ENCODE results near the gene EFNB1.

The EFNB1 gene

GRCh38 chrX:68831405-68832100 lies 2.7 kb downstream of the EFNB1 start:
- peak overlapping the region; percentile 86 for H3K9ac ChIP-seq (ENCODE audit: low read length)
- WGBS = 3% methylated on average over 5 of the region's 7 CpGs
- H3K27me3 ChIP-seq (ENCODE audit: control insufficient read depth in 1 of 2, insufficient read depth in 1 of 2, low read length in 2 of 2) = peaks cover 6 to 23% of the 10 kb centered on the region in 2 experiments
- H3K36me3 ChIP-seq (ENCODE audit: control insufficient read depth in 1 of 2, insufficient read depth in 2 of 2, low read depth in 1 of 2, low read length in 2 of 2) = no peaks in the 10 kb centered on the region
- no peak overlapping the region for H2BK120ac ChIP-seq (ENCODE audit: low read depth, low read length)
- H2BK5ac ChIP-seq (ENCODE audit: low read depth, low read length, poor library complexity, severe bottlenecking) = no peak overlapping the region
- H3K4me3 ChIP-seq (ENCODE audit: insufficient read depth in 1 of 2, low read depth in 1 of 2, low read length in 2 of 2) = peak overlapping the region; percentile 26 to 82
- no peak overlapping the region for H4K8ac ChIP-seq (ENCODE audit: low read length)
- H3K18ac ChIP-seq (ENCODE audit: low read depth in 1 of 2, low read length in 2 of 2) = peak overlapping the region; percentile 21 to 73
- H2BK12ac ChIP-seq (ENCODE audit: low read length in 2 of 2) = no peak overlapping the region
- no peak overlapping the region for H2AFZ ChIP-seq (ENCODE audit: low read depth, low read length)
- no peak overlapping the region for H3K4ac ChIP-seq (ENCODE audit: low read depth in 1 of 2, low read length in 2 of 2)
- peak overlapping the region; percentile 28 for H2BK15ac ChIP-seq (ENCODE audit: low read depth, poor library complexity, severe bottlenecking)
- peak; percentile 24 for DNase-seq
- no peak overlapping the region for H3K14ac ChIP-seq (ENCODE audit: low read length in 2 of 2)
- no peak overlapping the region for H3K23ac ChIP-seq (ENCODE audit: low read length in 2 of 2)
- peak overlapping the region; percentile 48 for H2AK5ac ChIP-seq (ENCODE audit: low read length, severe bottlenecking)
- peaks cover 14% of the 10 kb centered on the region for H3K79me1 ChIP-seq (replicated peaks; ENCODE audit: low read length, poor library complexity, severe bottlenecking)
- peak overlapping the region; percentile 35 for H3K27ac ChIP-seq (ENCODE audit: low read length, poor library complexity, severe bottlenecking)
- H3K4me1 ChIP-seq (ENCODE audit: control insufficient read depth, insufficient read depth, low read depth, low read length) = peaks cover 22% of the 10 kb centered on the region
- H4K91ac ChIP-seq (ENCODE audit: low read length) = no peak overlapping the region
- no peaks in the 10 kb centered on the region for H3K9me3 ChIP-seq (ENCODE audit: control insufficient read depth, low read length)
- peak overlapping the region; percentile 77 for H3K4me2 ChIP-seq (ENCODE audit: low read length, poor library complexity, severe bottlenecking)

- no peak overlapping the region for H2AK5ac ChIP-seq (ENCODE audit: low read length, severe bottlenecking)
- no peak overlapping the region for H2BK12ac ChIP-seq (ENCODE audit: low read length in 2 of 2)
- H3K18ac ChIP-seq (ENCODE audit: low read depth in 1 of 2, low read length in 2 of 2) = peak overlapping the region in 1 of 2 experiments; percentile 73
- H3K9me3 ChIP-seq (ENCODE audit: control insufficient read depth, low read length) = no peaks in the 10 kb centered on the region
- H3K27me3 ChIP-seq (ENCODE audit: control insufficient read depth in 1 of 2, insufficient read depth in 1 of 2, low read length in 2 of 2) = peaks cover 1 to 18% of the 10 kb centered on the region in 2 experiments
- no peak overlapping the region for H4K91ac ChIP-seq (ENCODE audit: low read length)
- H2AFZ ChIP-seq (ENCODE audit: low read depth, low read length) = no peak overlapping the region
- peak; percentile 81 for DNase-seq
- no peak overlapping the region for H2BK120ac ChIP-seq (ENCODE audit: low read depth, low read length)
- no peak overlapping the region for H2BK5ac ChIP-seq (ENCODE audit: low read depth, low read length, poor library complexity, severe bottlenecking)
- H2BK15ac ChIP-seq (ENCODE audit: low read depth, poor library complexity, severe bottlenecking) = no peak overlapping the region
- H3K23ac ChIP-seq (ENCODE audit: low read length in 2 of 2) = no peak overlapping the region
- H3K4me2 ChIP-seq (ENCODE audit: low read length, poor library complexity, severe bottlenecking) = peak overlapping the region; percentile 77
- H3K4me3 ChIP-seq (ENCODE audit: insufficient read depth in 1 of 2, low read depth in 1 of 2, low read length in 2 of 2) = peak overlapping the region; percentile 26 to 82
- no peaks in the 10 kb centered on the region for H3K36me3 ChIP-seq (ENCODE audit: control insufficient read depth in 1 of 2, insufficient read depth in 2 of 2, low read depth in 1 of 2, low read length in 2 of 2)
- peak overlapping the region; percentile 86 for H3K9ac ChIP-seq (ENCODE audit: low read length)
- peaks cover 22% of the 10 kb centered on the region for H3K4me1 ChIP-seq (ENCODE audit: control insufficient read depth, insufficient read depth, low read depth, low read length)
- no peak overlapping the region for H3K14ac ChIP-seq (ENCODE audit: low read length in 2 of 2)
- H3K27ac ChIP-seq (ENCODE audit: low read length, poor library complexity, severe bottlenecking) = peak overlapping the region; percentile 47
- H3K4ac ChIP-seq (ENCODE audit: low read depth in 1 of 2, low read length in 2 of 2) = no peak overlapping the region
- under 1% methylated on average over 11 of the region's 11 CpGs for WGBS
- H4K8ac ChIP-seq (ENCODE audit: low read length) = no peak overlapping the region
- peaks cover 14% of the 10 kb centered on the region for H3K79me1 ChIP-seq (replicated peaks; ENCODE audit: low read length, poor library complexity, severe bottlenecking)
These were observed 3.2 kb downstream of the EFNB1 start for GRCh38 chrX:68832101-68832416.

GRCh38 chrX:68832516-68833447 lies 4.0 kb downstream of the EFNB1 start:
- no peak overlapping the region for H2BK15ac ChIP-seq (ENCODE audit: low read depth, poor library complexity, severe bottlenecking)
- 52% methylated on average over 8 of the region's 12 CpGs for WGBS
- DNase-seq = no peak
- no peak overlapping the region for H3K14ac ChIP-seq (ENCODE audit: low read length in 2 of 2)
- H2AFZ ChIP-seq (ENCODE audit: low read depth, low read length) = no peak overlapping the region
- H3K27me3 ChIP-seq (ENCODE audit: control insufficient read depth in 1 of 2, insufficient read depth in 1 of 2, low read length in 2 of 2) = peaks cover 0 to 18% of the 10 kb centered on the region in 2 experiments
- no peak overlapping the region for H4K8ac ChIP-seq (ENCODE audit: low read length)
- H3K27ac ChIP-seq (ENCODE audit: low read length, poor library complexity, severe bottlenecking) = no peak overlapping the region
- H2BK12ac ChIP-seq (ENCODE audit: low read length in 2 of 2) = no peak overlapping the region
- no peak overlapping the region for H3K23ac ChIP-seq (ENCODE audit: low read length in 2 of 2)
- no peak overlapping the region for H2BK5ac ChIP-seq (ENCODE audit: low read depth, low read length, poor library complexity, severe bottlenecking)
- H2AK5ac ChIP-seq (ENCODE audit: low read length, severe bottlenecking) = no peak overlapping the region
- peak overlapping the region; percentile 77 for H3K4me2 ChIP-seq (ENCODE audit: low read length, poor library complexity, severe bottlenecking)
- H3K4me3 ChIP-seq (ENCODE audit: insufficient read depth in 1 of 2, low read depth in 1 of 2, low read length in 2 of 2) = peak overlapping the region in 1 of 2 experiments; percentile 53
- no peak overlapping the region for H2BK120ac ChIP-seq (ENCODE audit: low read depth, low read length)
- H3K36me3 ChIP-seq (ENCODE audit: control insufficient read depth in 1 of 2, insufficient read depth in 2 of 2, low read depth in 1 of 2, low read length in 2 of 2) = no peaks in the 10 kb centered on the region
- H3K4ac ChIP-seq (ENCODE audit: low read depth in 1 of 2, low read length in 2 of 2) = no peak overlapping the region
- no peak overlapping the region for H4K91ac ChIP-seq (ENCODE audit: low read length)
- H3K9me3 ChIP-seq (ENCODE audit: control insufficient read depth, low read length) = no peaks in the 10 kb centered on the region
- H3K9ac ChIP-seq (ENCODE audit: low read length) = peak overlapping the region; percentile 86
- H3K18ac ChIP-seq (ENCODE audit: low read depth in 1 of 2, low read length in 2 of 2) = peak overlapping the region in 1 of 2 experiments; percentile 52
- peaks cover 22% of the 10 kb centered on the region for H3K4me1 ChIP-seq (ENCODE audit: control insufficient read depth, insufficient read depth, low read depth, low read length)
- peaks cover 14% of the 10 kb centered on the region for H3K79me1 ChIP-seq (replicated peaks; ENCODE audit: low read length, poor library complexity, severe bottlenecking)

GRCh38 chrX:68833448-68833805 lies 4.6 kb downstream of the EFNB1 start:
- H3K27ac ChIP-seq (ENCODE audit: low read length, poor library complexity, severe bottlenecking) = no peak overlapping the region
- no peak overlapping the region for H3K18ac ChIP-seq (ENCODE audit: low read depth in 1 of 2, low read length in 2 of 2)
- peaks cover 0 to 18% of the 10 kb centered on the region in 2 experiments for H3K27me3 ChIP-seq (ENCODE audit: control insufficient read depth in 1 of 2, insufficient read depth in 1 of 2, low read length in 2 of 2)
- WGBS = 100% methylated on average over 4 of the region's 6 CpGs
- H3K79me1 ChIP-seq (replicated peaks; ENCODE audit: low read length, poor library complexity, severe bottlenecking) = peaks cover 16% of the 10 kb centered on the region
- H2BK15ac ChIP-seq (ENCODE audit: low read depth, poor library complexity, severe bottlenecking) = no peak overlapping the region
- H3K23ac ChIP-seq (ENCODE audit: low read length in 2 of 2) = no peak overlapping the region
- H2AK5ac ChIP-seq (ENCODE audit: low read length, severe bottlenecking) = no peak overlapping the region
- H4K8ac ChIP-seq (ENCODE audit: low read length) = no peak overlapping the region
- DNase-seq = no peak
- no peak overlapping the region for H2AFZ ChIP-seq (ENCODE audit: low read depth, low read length)
- no peak overlapping the region for H3K4ac ChIP-seq (ENCODE audit: low read depth in 1 of 2, low read length in 2 of 2)
- no peaks in the 10 kb centered on the region for H3K9me3 ChIP-seq (ENCODE audit: control insufficient read depth, low read length)
- no peak overlapping the region for H2BK5ac ChIP-seq (ENCODE audit: low read depth, low read length, poor library complexity, severe bottlenecking)
- no peak overlapping the region for H2BK120ac ChIP-seq (ENCODE audit: low read depth, low read length)
- no peak overlapping the region for H3K9ac ChIP-seq (ENCODE audit: low read length)
- no peak overlapping the region for H4K91ac ChIP-seq (ENCODE audit: low read length)
- H3K14ac ChIP-seq (ENCODE audit: low read length in 2 of 2) = no peak overlapping the region
- no peak overlapping the region for H3K4me3 ChIP-seq (ENCODE audit: insufficient read depth in 1 of 2, low read depth in 1 of 2, low read length in 2 of 2)
- H3K4me1 ChIP-seq (ENCODE audit: control insufficient read depth, insufficient read depth, low read depth, low read length) = peaks cover 20% of the 10 kb centered on the region
- peaks cover 0 to under 1% of the 10 kb centered on the region in 2 experiments for H3K36me3 ChIP-seq (ENCODE audit: control insufficient read depth in 1 of 2, insufficient read depth in 2 of 2, low read depth in 1 of 2, low read length in 2 of 2)
- no peak overlapping the region for H3K4me2 ChIP-seq (ENCODE audit: low read length, poor library complexity, severe bottlenecking)
- H2BK12ac ChIP-seq (ENCODE audit: low read length in 2 of 2) = no peak overlapping the region
